ENCODE measurements around the gene DNAJC15. TPM values are rescaled to one million over a fixed set of nuclear protein-coding genes. Genes with fewer than 3 reads are reported as not detected.

Gene DNAJC15
- 4.5 and 9.1 TPM in 2 replicates for total RNA-seq (2014; rRNA removed; shearing (Covaris generic))

GRCh38 chr13:43023289-43023963 lies at the start of gene DNAJC15:
DNAJC15 (plus strand) TSS chr13:43023586; CDS start chr13:43023627, 41 bp downstream.

GRCh38 chr13:42991898-42992763 lies 31.3 kb upstream of the DNAJC15 start, which contains the start of gene EPSTI1:
EPSTI1 (minus strand) TSS chr13:42992241; CDS start chr13:42992165, 76 bp downstream.

Other genes with a start within 250 kb of the DNAJC15 start
- not detected in 2 replicates for gene FAM216B, start 242.0 kb upstream of the DNAJC15 start, total RNA-seq (2014; rRNA removed; shearing (Covaris generic))
- gene EPSTI1, start 31.3 kb upstream of the DNAJC15 start, total RNA-seq (2014; rRNA removed; shearing (Covaris generic)): 0.72 TPM in 1 of 2 replicates, not detected in the other